Activated CD8-positive, alpha-beta memory T cell treated with anti-CD3 and anti-CD28 coated beads for 4 hours (primary cell): ENCODE results near the gene LHX4.
"Not testable (repeated sequence)": the region's sequence is repeated elsewhere in the genome, so short reads cannot be mapped to it uniquely, and the experiment has no call there.

Experiments
- DNase-seq, 2 donors: peaks; one replicate each; pipeline ENCODE4 v3.0.0-alpha.2; 2020; ENCODE audit warnings: low read depth in 2 of 2

Gene LHX4

GRCh38 chr1:180197231-180197630 lies 32.8 kb upstream of the LHX4 start:
- DNase-seq = no peak

GRCh38 chr1:180198196-180198595 lies 31.9 kb upstream of the LHX4 start:
- DNase-seq = no peak

- DNase-seq = no peak
These were observed 31.5 kb upstream of the LHX4 start for GRCh38 chr1:180198611-180199010.

GRCh38 chr1:180199018-180199417 lies 31.0 kb upstream of the LHX4 start:
- no peak for DNase-seq

GRCh38 chr1:180201451-180202200 lies 28.4 kb upstream of the LHX4 start:
- DNase-seq = no peak

GRCh38 chr1:180202588-180202987 lies 27.5 kb upstream of the LHX4 start:
- DNase-seq = not testable (repeated sequence)

GRCh38 chr1:180204231-180204630 lies 25.8 kb upstream of the LHX4 start:
- no peak for DNase-seq

GRCh38 chr1:180206581-180206980 lies 23.5 kb upstream of the LHX4 start:
- DNase-seq = no peak

GRCh38 chr1:180208264-180208663 lies 21.8 kb upstream of the LHX4 start:
- DNase-seq = no peak

- DNase-seq = no peak
These were observed 19.9 kb upstream of the LHX4 start for GRCh38 chr1:180210008-180210620.

GRCh38 chr1:180211156-180211859 lies 18.8 kb upstream of the LHX4 start:
- no peak for DNase-seq

GRCh38 chr1:180211860-180212229 lies 18.2 kb upstream of the LHX4 start:
- no peak for DNase-seq

- no peak for DNase-seq
These were observed 16.5 kb upstream of the LHX4 start for GRCh38 chr1:180213401-180214170.

- DNase-seq = no peak
These were observed 14.0 kb upstream of the LHX4 start for GRCh38 chr1:180215856-180216625.

- no peak for DNase-seq
These were observed 13.1 kb upstream of the LHX4 start for GRCh38 chr1:180217006-180217405.

- no peak for DNase-seq
These were observed 11.0 kb upstream of the LHX4 start for GRCh38 chr1:180218806-180219765.

GRCh38 chr1:180219776-180220175 lies 10.3 kb upstream of the LHX4 start:
- DNase-seq = no peak

GRCh38 chr1:180221462-180221861 lies 8.6 kb upstream of the LHX4 start:
- no peak for DNase-seq

GRCh38 chr1:180224902-180225301 lies 5.2 kb upstream of the LHX4 start:
- no peak for DNase-seq

GRCh38 chr1:180225403-180225802 lies 4.7 kb upstream of the LHX4 start:
- no peak for DNase-seq
